Chondrocyte (in vitro differentiated cells): ENCODE measurements around the gene STXBP1. TPM values are rescaled to one million over a fixed set of nuclear protein-coding genes. Genes with fewer than 3 reads are reported as not detected.
A peak's percentile ranks its signal among the peaks of the same experiment; 100 is the strongest.

ENCODE experiments used
- DNase-seq: peaks from one replicate; pipeline ENCODE4 v3.0.0; 2021; ENCODE audit warnings: mixed read lengths, low spot score
- H3K27ac Mint-ChIP-seq: one replicate; pipeline ENCODE4 v1.8.0; 2021; ENCODE audit warnings: mild to moderate bottlenecking, moderate library complexity, mixed read lengths; ENCODE audit not compliant: unreplicated experiment
- H3K27me3 Mint-ChIP-seq: 2 replicates; pipeline ENCODE4 v1.8.0; 2021; ENCODE audit warnings: low read depth, mixed read lengths
- H3K36me3 Mint-ChIP-seq: 2 replicates; pipeline ENCODE4 v1.8.0; 2021; ENCODE audit warnings: low read depth, mixed read lengths
- H3K4me1 Mint-ChIP-seq: 2 replicates; pipeline ENCODE4 v1.8.0; 2021; ENCODE audit warnings: low read depth, mild to moderate bottlenecking, mixed read lengths
- H3K4me3 Mint-ChIP-seq: one replicate; pipeline ENCODE4 v1.8.0; 2021; ENCODE audit warnings: mild to moderate bottlenecking, moderate library complexity, mixed read lengths; ENCODE audit not compliant: unreplicated experiment
- H3K9me3 Mint-ChIP-seq: 2 replicates; pipeline ENCODE4 v1.8.0; 2021; ENCODE audit warnings: low read depth, mixed read lengths
- total RNA-seq: library from RNA; stranded (reverse); gene quantifications from 3 replicates; pipeline ENCODE4 v1.2.1, GENCODE V29; 2021
- TF ChIP-seq, protein P1 (sequence below): fragments of 200-600 bp; sonication (generic); IDR thresholded peaks from 2 replicates; pipeline ENCODE4 v1.5.0; 2021; ENCODE audit warnings: antibody characterized with exemption, mild to moderate bottlenecking, moderate library complexity

Gene STXBP1
- total RNA-seq, 1 donor from 2014 or later: 41.6 TPM

DNA sequence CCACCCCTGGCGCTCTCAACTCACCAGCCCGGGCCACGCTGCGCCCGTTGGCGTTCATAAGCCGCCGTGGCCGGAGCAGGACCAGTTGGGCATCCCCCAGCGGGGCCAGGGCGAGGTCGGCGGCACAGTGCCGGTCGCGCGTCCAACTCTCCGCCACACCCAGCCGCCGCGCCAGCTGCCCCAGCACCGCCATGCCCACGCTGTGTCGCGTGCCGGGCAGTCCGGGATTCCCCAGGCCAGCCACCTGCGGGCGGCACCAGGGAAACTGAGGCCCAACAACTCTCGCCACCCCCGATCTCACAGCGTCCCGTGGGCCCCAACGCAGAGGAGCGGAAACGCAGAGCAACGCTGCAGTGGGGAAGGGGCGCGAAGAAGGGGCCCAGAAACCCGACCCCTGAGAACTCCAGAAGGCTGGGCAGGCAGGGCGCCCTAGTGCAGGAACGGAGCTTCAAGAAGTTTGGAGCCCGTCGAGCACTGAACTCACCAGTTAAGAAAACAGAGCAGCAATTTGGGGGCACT lies 102.9 kb downstream of the STXBP1 start:
- TF ChIP-seq, protein P1, sequence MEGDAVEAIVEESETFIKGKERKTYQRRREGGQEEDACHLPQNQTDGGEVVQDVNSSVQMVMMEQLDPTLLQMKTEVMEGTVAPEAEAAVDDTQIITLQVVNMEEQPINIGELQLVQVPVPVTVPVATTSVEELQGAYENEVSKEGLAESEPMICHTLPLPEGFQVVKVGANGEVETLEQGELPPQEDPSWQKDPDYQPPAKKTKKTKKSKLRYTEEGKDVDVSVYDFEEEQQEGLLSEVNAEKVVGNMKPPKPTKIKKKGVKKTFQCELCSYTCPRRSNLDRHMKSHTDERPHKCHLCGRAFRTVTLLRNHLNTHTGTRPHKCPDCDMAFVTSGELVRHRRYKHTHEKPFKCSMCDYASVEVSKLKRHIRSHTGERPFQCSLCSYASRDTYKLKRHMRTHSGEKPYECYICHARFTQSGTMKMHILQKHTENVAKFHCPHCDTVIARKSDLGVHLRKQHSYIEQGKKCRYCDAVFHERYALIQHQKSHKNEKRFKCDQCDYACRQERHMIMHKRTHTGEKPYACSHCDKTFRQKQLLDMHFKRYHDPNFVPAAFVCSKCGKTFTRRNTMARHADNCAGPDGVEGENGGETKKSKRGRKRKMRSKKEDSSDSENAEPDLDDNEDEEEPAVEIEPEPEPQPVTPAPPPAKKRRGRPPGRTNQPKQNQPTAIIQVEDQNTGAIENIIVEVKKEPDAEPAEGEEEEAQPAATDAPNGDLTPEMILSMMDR: no peak
- peaks cover 10% of the 10 kb centered on the region for H3K4me1 Mint-ChIP-seq
- H3K9me3 Mint-ChIP-seq: no peaks in the 10 kb centered on the region
- H3K27ac Mint-ChIP-seq: peak overlapping the region; percentile 96
- peak; percentile 87 for DNase-seq
- H3K4me3 Mint-ChIP-seq: peak overlapping the region; percentile 97
- no peaks in the 10 kb centered on the region for H3K36me3 Mint-ChIP-seq
- H3K27me3 Mint-ChIP-seq: no peaks in the 10 kb centered on the region

DNA sequence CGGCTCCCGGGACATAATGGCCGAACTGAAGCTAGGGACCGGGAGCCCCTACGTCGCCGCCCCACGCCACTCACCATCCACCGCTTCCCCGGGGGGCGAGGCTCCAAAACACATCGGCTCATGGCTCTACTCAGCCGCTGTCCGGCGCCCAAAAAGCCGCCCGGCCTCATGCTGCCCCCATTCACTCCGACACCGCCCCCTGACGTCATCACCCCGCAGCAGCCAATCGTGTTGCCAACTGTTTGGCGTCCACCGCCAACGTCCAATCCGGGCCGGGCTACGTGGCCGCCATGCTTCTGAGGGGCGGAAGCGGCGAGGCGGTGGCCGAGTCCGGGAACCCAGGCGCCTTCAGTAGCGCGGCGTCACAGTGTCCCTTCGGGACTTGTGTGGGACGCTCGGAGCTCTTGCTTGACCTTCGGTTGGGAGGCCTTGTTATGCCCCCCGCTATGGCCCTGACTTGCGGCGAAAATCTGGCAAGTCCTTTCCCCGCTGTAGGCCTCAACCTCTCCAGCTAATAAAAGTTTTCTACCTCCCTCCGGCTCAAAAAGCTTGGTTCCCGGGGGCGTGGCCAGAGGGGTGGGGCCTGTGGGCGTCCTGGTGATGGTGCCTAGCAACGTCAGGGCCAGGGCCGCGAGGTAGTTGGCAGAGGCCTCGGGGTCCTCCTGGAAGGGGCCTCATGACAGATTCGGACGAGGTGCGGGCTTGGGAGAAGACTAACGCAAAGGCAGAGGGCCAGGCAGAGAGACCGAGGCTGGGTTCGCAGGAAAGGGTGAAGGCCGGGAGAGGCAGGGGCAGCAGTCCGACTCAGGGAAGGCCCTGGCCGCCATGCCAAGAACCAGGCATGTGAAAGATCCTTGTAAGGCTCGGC lies 103.6 kb downstream of the STXBP1 start, which contains the start of the genes PTRH1 and TTC16:
Gene PTRH1, minus strand, starts transcription at position 194 of the 868 bp plus-strand sequence. Its CDS starts 24 bp downstream, at position 170.
Gene TTC16, plus strand, starts transcription at position 610 of the 868 bp plus-strand sequence. Its CDS starts 67 bp downstream, at position 677.
- DNase-seq: peak; percentile 98
- H3K4me3 Mint-ChIP-seq: peak within 1 kb of the TSS; percentile 97
- peak within 1 kb of the TSS; percentile 96 for H3K27ac Mint-ChIP-seq
- H3K9me3 Mint-ChIP-seq: no peaks in the 10 kb centered on the region
- TF ChIP-seq, protein P1: no peak
- H3K36me3 Mint-ChIP-seq: no peaks in the 10 kb centered on the region
- peaks cover 10% of the 10 kb centered on the region for H3K4me1 Mint-ChIP-seq
- no peaks in the 10 kb centered on the region for H3K27me3 Mint-ChIP-seq

DNA sequence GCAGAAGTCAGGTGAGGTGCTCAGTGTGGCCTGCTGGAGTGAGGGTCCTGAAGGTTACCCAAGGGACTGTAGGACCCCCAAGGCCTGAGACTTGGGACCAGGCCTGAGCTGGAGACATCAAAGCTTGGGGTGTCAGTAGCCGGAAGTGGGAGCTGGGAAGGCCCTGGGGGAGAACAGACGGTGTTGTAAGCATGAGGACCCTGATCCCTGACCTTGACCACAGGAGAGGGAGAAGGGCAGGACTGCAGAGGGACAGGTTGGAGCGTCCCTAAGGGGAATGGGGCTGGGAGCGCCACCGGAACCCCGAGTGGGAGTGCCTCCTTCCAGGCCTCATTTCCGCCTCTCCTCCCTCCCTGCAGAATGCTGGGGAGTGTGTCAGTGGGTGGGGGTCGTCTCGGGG lies 104.3 kb downstream of the STXBP1 start:
- peak overlapping the region; percentile 96 for H3K27ac Mint-ChIP-seq
- DNase-seq: no peak
- TF ChIP-seq, protein P1: no peak

DNA sequence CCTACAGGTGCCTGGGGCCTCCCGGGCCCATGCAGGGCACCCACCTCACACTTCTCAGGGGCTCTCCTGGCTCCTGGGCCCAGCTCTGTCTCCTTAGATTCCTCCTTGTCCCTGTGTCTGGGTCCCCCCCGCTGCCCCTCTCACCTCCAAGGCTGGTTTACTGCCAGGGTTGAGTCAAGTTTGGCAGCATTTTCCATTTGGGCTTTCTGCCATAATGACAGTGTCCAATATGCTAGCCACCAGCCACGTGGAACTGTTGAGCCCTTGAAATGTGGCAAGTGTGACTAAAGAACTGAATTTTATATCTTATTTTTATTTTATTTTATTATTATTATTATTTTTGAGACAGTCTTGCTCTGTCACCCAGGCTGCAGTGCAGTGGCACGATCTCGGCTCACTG lies 105.7 kb downstream of the STXBP1 start:
- H3K4me3 Mint-ChIP-seq: no peak overlapping the region
- no peaks in the 10 kb centered on the region for H3K9me3 Mint-ChIP-seq
- no peaks in the 10 kb centered on the region for H3K27me3 Mint-ChIP-seq
- no peak for DNase-seq
- H3K27ac Mint-ChIP-seq: no peak overlapping the region
- H3K4me1 Mint-ChIP-seq: peaks cover 13% of the 10 kb centered on the region
- TF ChIP-seq, protein P1: no peak
- no peaks in the 10 kb centered on the region for H3K36me3 Mint-ChIP-seq

More for the DNA sequence above, 104.3 kb downstream of the STXBP1 start:
- Mint-ChIP-seq H3K9me3 (no peaks in the 10 kb centered on the region), H3K27me3 (no peaks in the 10 kb centered on the region), H3K36me3 (no peaks in the 10 kb centered on the region), H3K4me1 (peaks cover 13% of the 10 kb centered on the region), H3K4me3 (peak overlapping the region; percentile 97)

DNA sequence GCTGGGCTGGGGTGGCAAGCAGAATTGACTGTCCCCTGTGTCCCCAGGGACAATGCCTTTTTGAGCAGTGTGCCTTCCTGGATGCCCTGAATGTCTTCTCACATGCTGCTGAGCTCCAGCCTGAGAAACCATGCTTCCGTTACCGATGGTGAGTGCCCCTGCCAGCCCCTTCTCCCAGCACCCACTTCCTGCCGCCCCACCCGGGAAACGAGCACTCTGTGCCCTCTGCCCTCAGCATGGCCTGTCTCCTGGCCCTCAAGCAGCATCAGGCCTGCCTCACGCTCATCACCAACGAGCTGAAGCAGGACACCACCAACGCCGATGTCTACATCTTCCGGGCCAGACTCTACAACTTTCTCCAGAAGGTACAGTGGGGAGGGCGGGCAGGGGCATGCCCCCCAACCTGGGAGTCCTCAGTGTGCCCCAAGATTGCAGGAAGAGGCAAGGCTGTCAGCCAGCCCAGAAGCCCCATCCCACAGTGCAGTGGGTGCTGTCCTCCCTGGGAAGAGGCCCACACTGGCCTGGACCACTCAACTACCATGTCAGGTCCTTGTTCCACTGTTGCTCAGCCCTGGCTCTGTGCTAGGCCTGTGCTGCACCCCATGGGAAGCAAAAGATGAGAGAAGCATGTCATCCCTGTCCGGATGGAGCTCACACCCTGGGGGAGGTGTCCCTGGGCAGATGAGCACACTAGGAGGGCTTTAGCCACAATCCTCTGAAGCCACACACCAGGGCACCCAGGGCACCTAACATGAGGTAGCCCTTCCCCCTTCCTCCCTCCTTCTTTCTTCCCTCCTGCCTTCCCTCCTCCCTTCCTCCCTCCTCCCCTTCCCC lies 108.2 kb downstream of the STXBP1 start:
- H3K4me3 Mint-ChIP-seq: no peak overlapping the region
- H3K9me3 Mint-ChIP-seq: no peaks in the 10 kb centered on the region
- H3K36me3 Mint-ChIP-seq: no peaks in the 10 kb centered on the region
- no peak overlapping the region for H3K27ac Mint-ChIP-seq
- DNase-seq: no peak
- no peaks in the 10 kb centered on the region for H3K27me3 Mint-ChIP-seq
- peaks cover 9% of the 10 kb centered on the region for H3K4me1 Mint-ChIP-seq
- TF ChIP-seq, protein P1: no peak
